Measurements from ENCODE around the gene IQUB.

The IQUB gene

GRCh38 chr7:123472327-123472726 lies 62.1 kb downstream of the IQUB start:
- no peak for TF ChIP-seq CTCF (IDR thresholded peaks at IDR 0.05; ENCODE audit: insufficient read depth, low read depth, low read length, missing control alignments)
- H3K4me3 ChIP-seq (ENCODE audit: low read depth, low read length) = no peak overlapping the region
- no peak for DNase-seq (ENCODE audit: low read depth)

- TF ChIP-seq CTCF (IDR thresholded peaks at IDR 0.05; ENCODE audit: insufficient read depth, low read depth, low read length, missing control alignments) = no peak
- DNase-seq (ENCODE audit: low read depth) = no peak
- H3K4me3 ChIP-seq (ENCODE audit: low read depth, low read length) = no peak overlapping the region
Measured at GRCh38 chr7:123468303-123468702, 66.1 kb downstream of the IQUB start.

GRCh38 chr7:123463890-123464289 lies 70.5 kb downstream of the IQUB start:
- no peak for DNase-seq (ENCODE audit: low read depth)
- H3K4me3 ChIP-seq (ENCODE audit: low read depth, low read length) = no peak overlapping the region
- no peak for TF ChIP-seq CTCF (IDR thresholded peaks at IDR 0.05; ENCODE audit: insufficient read depth, low read depth, low read length, missing control alignments)

GRCh38 chr7:123460616-123461015 lies 73.8 kb downstream of the IQUB start:
- H3K4me3 ChIP-seq (ENCODE audit: low read depth, low read length) = no peak overlapping the region
- TF ChIP-seq CTCF (IDR thresholded peaks at IDR 0.05; ENCODE audit: insufficient read depth, low read depth, low read length, missing control alignments) = no peak
- no peak for DNase-seq (ENCODE audit: low read depth)

- no peak for TF ChIP-seq CTCF (IDR thresholded peaks at IDR 0.05; ENCODE audit: insufficient read depth, low read depth, low read length, missing control alignments)
- H3K4me3 ChIP-seq (ENCODE audit: low read depth, low read length) = no peak overlapping the region
- no peak for DNase-seq (ENCODE audit: low read depth)
Measured at GRCh38 chr7:123455965-123456470, 78.4 kb downstream of the IQUB start.

GRCh38 chr7:123440101-123440548 lies 94.3 kb downstream of the IQUB start:
- H3K4me3 ChIP-seq (ENCODE audit: low read depth, low read length) = no peak overlapping the region
- TF ChIP-seq CTCF (IDR thresholded peaks at IDR 0.05; ENCODE audit: insufficient read depth, low read depth, low read length, missing control alignments) = no peak
- no peak for DNase-seq (ENCODE audit: low read depth)

- TF ChIP-seq CTCF (IDR thresholded peaks at IDR 0.05; ENCODE audit: insufficient read depth, low read depth, low read length, missing control alignments) = no peak
- DNase-seq (ENCODE audit: low read depth) = no peak
- H3K4me3 ChIP-seq (ENCODE audit: low read depth, low read length) = no peak overlapping the region
Measured at GRCh38 chr7:123439191-123439590, 95.2 kb downstream of the IQUB start.

Data from GM12865 (cell line).